ENCODE results near the gene SYNDIG1.

SYNDIG1 gene
- total RNA-seq = 0 reads per million in 3 experiments

DNA sequence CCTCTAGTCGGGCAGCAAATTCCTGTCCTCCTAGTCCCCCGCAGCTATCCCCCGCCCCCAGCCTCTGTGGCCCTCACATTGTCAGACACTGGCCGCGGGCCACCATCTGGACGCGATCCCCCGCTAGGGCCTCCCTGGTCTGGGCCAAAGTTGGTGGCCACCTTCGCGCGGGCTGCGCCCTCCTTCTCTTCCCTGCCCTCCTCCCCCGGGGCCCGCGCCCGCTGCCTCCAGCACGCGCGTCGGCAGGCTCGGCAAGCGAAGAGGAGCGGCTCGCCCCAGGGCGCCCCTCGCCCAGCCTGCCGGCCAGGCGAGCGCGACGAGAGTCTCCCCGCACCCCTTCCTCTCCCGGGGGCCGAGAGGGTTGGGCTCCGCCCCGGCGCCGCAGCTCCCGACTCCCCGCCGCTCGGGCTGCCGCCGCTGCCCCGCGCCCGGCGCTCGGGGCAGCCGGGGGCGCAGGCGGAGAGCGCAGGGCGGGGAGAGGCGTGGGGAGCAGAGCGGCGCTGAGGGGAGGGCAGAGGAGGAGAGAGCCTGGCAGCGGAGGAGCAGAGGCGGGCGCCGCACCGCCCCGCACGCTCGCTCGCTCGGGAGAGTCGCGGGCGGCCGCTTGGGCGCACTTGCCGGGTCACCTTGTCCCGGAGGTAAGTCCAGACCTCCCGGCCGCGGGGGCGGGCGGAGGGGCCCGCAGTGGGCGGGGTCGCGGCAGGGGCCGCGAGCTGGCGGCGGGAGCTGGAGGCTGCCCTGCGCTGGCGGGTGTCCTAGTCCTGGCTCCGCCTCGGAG lies at the start of gene SYNDIG1:
Gene SYNDIG1, plus strand, starts transcription at position 514 of the 778 bp plus-strand sequence. CDS start 73,469 bp downstream, outside the sequence.
- no peak for DNase-seq

DNA sequence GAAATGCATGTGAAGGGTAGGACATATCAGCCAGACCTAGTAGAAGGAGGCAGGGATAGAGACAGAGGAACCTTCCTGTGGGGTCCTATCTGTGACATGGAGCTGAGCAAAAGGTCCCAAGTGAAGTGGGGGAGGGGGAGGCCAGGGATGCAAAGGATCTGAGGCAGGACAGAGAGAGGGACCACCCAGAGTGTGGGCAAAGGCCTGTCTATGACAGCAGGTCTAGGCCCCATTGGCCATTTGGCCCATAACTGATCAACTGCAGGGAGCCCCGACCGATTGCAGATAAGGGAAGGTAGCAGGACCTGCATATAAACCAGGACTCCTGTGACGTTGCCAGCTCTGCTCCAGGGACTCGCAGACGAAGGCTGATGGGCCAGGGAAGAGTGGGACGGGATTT lies 49.6 kb upstream of the SYNDIG1 start:
- DNase-seq = no peak

DNA sequence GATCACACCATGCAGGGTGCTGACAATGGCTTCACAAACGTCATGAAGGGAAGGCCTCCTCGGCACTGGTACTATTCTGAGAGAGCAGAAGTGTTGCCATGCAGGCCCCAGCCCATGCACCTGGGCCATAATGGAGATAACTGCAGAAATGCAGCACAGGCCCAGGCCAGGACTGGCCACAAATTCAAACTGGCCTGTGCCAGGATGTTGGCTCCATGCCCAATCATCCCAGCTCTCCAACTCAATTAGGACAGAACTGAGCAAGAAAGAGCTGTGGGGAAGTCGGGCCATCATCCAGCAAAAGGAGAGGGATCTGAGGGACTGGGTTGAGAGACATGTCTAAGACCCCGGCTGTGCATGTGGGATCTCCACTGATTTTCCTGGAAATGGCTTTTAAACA lies 48.9 kb upstream of the SYNDIG1 start:
- DNase-seq = no peak

DNA sequence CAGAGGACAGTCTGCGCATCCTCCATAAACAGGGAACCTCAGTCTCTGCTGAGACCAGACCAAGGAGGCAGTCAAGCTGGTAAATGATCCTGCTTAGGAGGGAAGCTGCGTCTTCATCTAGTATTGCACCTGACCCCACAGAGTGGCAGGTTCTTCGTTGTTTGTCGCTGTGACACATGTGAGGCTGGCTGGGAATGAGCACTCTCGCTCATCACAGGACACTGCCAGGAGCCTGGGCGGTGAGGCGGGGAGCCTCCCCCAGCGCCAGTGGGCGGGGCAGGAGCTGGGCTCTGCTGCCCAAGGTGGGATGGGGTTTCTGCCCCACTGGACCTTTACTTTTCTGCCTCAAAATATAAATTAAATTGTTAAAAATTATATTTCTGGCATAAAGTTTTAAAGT lies 48.4 kb upstream of the SYNDIG1 start:
- DNase-seq = no peak

DNA sequence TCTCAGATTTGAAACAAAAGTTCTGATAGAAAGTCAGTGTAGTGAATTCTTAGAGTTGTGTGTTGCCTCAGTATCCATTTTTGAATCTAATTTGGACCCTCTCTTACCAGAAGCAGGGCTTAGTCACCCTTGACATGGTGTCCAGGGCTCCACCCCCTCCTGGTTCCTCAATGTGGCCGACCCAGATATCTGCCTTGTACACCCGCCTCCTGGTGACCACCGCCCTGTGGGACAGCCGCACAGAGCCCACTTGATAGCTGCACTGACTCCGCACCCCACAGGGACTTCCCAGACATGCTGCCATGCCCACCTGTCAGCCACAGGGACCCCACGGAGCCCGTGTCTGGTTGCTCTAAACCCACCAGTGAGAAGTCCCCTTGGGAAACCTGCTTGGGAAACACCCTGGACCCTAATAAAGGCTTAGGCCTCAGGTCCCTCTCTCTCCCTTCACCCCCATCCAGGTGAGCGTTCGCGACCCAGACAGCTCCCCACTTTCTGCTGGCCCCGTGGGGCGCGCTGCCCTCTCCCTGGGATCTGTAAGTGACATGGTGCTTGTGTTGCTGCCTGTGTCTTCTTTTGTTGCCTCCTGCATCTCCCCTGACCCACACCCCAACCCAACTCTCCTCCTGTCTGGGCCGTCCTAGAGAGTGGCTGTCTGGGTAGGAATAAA lies 47.2 kb upstream of the SYNDIG1 start:
- DNase-seq = no peak

DNA sequence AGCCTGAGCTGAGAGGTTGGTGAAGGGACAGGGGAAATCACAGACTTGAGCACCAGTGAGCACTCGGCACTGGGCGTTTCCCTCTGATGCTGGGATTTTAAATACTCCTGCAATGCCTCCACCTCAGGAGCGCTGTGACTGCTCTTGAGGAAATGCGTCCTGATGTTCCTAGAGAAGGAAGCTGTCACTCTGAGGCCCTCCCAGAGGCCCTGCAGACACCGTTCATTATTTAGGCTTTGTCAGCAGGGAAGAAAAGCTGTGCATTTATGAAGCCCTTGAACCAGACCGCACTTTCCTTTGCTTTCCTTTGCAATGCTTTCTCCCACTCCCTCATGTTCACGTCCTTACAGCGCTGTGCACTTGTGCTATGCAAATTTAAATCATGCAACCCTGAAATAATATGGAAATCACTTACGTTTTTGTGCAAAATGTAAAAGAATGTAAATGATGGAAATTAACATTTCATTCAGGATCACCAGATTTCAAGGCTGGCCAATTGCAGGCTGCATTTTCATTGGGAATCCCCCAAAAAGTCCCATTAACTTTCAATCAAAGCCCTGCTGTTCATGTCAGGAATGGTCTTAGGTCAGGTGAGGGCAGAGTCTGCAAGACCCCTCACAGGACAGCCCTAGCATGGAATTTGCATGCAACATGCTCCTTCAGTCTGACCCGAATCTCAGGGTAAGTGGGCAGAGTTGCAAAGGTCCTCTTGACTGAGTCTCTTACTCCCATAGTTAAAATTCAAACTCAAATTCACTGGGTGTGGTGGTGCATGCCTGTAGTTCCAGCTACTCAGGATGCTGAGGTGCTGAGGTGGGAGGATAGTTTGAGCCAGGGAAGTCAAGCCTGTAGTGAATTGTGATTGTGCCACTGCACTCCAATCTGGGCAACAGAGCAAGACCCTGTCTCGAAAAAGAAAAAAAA lies 45.8 kb upstream of the SYNDIG1 start:
- no peak for DNase-seq

DNA sequence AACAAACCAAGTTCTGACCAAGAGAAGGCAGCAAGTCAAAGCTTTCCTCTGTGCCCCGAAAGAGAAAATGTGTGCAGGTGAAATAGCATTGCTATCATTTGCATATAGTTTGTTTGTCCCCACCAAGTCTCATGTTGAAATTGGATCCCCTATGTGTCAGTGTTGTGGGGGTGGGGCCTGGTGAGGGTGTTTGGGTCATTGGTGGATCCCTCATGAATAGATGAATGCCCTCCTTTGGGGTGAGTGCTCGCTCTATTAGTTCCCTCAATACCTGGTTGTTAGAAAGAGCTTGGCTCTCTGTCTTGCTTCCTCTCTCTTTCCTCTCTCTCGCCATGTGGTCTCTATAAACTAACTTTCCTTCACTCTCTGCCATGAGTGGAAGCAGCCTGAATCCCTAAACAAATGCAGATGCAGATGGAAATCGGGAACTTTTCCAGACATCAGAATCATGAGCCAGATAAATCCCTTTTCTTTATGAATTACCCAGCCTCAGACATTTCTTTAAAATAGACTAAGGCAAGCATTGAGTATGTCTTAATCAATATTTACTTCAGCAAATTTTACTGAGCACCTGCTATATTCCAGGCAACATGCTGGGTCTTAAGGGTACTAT lies 43.8 kb upstream of the SYNDIG1 start:
- DNase-seq = no peak

DNA sequence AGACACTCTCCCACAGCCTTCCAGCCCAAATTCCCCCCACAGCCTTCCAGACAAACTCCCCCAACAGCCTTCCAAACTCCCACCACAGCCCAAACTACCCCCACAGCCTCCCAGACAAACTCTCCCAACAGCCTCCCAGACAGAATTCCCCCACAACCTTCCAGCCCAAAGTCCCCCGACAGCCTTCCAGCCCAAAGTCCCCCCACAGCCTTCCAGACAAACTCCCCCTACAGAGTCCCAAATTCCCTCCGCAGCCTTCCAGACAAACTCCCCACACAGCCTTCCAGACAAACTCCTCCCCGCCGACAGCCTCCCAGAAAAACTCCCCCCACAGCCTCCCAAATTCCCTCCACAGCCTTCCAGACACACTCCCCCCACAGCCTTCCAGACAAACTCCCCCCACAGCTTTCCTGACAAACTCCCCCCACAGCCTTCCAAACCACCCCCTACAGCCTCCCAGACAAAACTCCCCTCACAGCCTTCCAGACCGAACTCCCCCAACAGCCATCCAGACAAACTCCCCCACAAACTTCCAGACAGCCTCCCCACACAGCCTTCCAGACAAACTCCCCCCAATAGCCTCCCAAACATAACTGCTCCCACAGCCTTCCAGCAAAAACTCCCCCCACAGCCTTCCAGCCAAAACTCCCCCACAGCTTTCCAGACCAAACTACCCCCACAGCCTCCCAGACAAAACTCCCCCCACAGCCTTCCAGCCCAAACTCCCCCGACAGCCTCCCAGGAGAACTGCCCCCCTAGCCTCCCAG lies 38.0 kb upstream of the SYNDIG1 start:
- DNase-seq = no peak

DNA sequence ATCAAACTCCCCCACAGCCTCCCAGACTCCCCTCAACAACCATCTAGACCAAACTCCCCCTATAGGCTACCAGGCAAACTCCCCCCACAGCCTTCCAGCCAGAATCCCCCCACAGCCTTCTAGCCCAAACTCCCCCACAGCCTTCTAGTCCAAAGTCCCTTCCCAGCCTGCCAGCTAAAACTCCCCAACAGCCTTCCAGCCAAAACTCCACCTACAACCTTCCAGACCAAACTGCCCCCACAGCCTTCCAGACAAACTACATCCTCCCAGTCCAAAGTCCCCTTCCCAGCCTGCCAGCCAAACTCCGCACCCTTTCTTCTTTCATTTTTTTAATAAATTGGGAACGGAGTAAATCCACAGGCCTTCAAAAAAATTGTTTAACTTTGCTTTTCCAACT lies 37.4 kb upstream of the SYNDIG1 start:
- no peak for DNase-seq

DNA sequence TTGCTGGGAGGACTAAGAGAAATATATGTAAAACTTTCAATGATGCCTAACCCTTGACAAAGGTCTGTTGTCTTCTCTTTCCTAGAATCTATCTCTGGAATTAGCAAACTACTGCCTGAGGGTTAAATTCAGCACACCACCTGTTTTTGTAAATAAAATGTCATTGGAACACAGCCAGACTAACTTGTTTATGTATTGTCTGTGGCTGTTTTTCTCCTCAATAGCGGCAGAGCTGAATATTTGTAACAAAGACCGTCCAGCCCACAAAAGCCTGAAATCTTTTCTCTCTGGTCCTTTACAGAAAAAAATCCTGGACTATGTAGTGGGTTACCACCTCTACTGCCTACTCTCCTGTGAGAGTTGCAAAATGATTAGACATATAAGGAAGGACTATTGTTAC lies 33.3 kb upstream of the SYNDIG1 start:
- DNase-seq = no peak

DNA sequence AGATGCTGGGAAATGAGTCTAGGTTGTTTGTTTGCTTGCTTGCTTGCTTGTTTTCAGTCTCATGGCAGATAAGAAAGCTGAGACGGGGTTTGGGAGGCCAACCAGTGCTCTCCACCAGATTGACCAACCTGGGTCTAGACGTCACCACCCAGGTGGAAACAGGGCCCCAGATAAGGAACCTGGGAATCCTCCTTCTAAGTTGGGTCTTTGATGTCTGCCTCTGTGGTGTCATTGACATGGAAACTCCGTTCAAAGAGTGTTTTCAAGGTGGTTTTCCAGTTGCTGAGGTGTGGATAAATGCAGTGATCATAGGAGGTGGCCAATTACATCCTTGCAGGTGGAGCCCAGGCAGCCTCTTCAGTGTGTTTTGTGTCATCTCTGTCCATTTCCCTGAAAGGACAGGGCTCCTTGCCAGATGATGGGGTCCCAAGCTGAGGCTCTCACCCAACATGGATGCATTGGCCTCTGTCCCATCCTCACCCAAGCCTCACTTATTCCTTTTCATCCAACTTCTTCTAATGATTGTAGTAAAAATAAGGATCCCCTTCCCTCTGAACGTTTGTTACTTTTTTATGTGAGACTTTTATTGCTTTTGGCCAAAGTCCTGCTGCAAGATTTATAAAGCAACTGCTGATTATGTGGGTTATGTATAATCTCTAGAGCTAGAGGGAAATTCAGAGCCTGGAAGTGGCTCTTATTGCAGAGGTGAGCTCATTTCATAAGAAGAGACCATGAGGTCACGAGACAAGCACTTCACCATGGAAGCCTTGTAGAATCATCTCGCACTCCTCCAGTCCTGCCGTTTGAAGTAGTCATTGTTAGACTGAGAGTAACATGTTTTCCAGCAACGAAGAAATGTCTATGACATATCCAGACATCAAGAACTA lies 32.0 kb upstream of the SYNDIG1 start:
- no peak for DNase-seq

DNA sequence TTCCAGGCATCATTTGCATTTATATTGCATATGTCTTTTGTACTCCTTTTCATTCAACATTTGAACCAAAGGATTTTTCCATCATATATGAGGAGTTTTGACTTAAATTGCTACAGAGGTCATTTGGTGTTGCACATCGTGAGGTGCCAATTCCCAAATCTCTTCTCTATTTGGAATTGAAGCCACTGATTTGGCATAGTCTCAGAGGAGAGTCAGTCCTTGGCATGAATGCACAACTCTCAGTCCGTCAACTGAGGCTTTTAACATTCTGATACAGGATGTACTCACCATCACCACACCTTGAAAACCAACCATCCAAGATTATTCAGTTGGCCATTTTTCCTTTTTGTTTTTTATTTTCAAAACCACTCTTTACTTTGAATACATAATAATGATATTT lies 31.1 kb upstream of the SYNDIG1 start:
- no peak for DNase-seq

DNA sequence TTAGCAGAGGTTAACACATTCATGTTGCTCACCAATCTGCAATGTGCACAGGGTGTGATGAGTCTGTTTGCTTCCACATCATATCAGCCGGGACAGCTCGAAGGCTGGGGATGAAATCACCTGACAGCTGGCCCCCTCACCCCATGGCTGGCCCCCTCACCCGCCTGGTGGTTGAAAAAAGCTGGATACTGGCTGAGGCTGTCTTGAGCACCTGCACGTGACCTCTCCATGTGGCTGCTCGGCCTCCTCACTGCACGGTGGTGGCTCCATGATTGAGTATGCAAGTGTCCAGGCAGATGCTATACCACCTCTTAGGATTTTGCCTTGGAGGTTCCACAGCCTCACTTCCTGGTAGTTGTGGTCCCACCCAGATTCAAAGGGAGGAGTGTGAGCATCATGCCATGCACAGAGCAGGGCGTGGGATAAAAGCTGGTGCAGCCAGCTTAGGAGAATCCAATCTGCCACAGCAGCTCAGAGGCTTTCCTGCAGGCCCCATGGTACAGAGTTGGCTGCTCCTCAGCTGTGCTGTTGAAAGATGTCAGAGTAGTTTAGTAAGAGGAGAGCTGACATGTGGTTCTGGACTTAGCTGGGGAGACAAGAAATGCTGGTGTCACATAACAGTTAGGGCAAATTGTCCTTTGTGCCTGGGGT lies 29.6 kb upstream of the SYNDIG1 start:
- no peak for DNase-seq

DNA sequence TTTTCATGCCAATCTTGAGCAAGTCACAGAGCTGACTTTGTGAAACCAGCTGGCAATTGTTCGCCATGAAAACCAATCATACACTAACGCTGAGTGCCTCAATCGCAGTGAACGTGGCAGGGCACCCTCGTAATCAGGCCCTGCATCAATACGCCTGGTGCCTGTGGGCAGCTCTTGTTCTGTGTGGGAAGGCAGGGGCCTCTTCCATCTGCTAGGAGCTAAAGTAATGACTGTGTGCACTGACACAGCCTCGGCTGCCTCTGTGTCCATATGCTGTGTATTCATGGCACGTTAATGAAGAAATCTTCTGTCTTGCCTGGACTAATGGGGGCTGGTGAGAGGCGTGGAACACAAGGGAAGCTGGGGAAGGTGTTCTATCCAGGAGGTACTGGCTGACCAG lies 27.8 kb upstream of the SYNDIG1 start:
- DNase-seq = no peak

DNA sequence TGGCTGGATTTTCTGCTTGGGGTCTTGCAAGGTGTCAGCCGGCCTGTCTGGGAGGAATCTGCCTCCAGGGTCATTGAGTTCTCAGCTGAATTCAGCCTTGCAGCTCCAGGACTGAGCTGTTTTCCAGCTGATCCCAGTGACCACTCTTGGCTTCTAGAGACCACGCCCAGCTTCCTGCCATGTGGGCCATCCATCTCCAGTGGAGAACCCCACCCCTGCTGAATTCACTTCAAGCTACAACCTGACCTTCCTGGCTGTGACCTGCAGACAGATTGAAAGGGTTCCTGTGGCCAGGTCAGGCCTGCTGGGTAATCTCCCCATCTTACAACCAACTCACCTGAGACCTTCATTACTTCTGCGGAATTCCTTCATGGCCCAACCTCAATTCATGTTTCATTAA lies 26.5 kb upstream of the SYNDIG1 start:
- DNase-seq = no peak

DNA sequence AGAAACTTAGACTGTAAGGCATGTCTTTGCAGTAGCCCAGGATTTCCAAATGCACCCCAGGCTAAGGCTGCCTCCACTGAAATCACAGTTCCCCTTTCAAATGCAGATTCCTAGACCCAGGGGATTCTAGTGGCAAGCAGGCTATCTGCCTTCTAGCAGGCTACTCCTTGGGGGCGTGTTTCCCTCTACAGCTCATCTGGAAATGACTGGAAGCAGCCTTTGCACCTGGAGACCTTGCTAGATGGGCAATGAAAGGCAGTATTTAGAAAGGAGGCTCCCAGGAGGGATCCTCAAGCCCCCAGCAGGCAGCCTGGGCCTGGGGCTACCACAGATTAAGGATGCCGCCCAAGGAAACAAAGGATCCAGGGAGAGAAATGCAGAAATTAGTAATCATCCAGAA lies 26.0 kb upstream of the SYNDIG1 start:
- DNase-seq = no peak

DNA sequence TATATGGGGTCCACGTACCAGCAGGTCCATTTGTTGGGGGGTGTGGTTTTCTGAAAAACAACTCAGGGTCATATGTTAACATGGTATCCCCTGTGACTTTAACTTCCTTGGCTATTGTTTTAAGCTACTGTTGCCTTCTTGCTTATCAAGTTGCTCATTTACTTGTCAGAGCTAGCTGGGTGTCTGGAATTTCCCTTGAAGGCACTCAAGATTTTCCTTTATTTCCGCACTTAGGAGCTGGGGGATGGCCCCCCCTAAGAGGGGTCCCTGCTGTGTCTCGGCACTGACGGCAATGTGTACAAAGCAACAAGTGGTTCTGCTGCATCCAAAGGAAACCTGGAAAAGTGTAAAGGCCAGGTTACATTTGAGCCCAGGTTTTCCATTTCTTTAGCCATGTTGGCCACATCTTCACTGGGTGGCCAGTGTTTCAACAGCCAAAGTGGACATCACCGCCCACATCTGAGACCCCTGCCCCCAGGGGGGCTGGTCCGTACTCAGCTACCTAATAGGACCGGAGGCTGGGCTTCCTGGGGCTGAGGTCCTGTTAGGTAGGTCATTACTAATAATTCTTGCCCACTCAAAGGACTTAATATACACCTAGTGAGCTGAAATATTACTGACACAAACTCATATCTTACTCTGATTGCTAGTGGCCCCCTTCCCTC lies 24.8 kb upstream of the SYNDIG1 start:
- no peak for DNase-seq

DNA sequence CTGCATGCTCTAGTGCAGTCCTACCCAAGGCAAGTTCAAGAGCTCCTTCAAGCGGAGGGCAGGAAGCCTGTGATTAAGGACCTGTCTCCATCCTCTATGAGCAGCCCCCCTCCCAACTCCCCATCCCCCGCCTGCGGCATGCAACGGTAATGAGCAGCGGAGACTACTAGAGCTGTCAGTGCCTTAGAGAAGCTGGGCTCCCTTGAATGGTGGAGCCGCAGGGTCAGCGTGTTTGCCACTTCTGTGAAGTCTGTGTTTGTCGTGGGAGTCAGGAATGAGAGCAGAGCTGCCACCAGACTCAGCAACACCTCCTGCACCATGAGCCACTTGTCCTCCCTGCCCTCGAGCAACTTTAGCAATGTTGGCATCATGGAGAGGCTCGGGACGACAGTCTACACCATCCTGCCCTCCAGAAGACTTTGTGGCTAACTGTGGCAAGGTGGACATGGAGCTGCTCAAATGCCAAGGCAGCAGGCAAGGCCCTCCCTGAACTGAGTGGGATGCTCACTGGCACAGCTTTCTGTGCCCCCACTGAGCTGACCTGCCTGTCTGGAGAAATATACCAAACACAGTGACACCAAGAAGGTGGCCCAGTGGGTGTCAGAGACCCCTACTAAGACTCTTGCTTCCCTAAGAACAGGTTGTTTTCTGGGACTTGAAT lies 23.8 kb upstream of the SYNDIG1 start:
- DNase-seq = no peak

DNA sequence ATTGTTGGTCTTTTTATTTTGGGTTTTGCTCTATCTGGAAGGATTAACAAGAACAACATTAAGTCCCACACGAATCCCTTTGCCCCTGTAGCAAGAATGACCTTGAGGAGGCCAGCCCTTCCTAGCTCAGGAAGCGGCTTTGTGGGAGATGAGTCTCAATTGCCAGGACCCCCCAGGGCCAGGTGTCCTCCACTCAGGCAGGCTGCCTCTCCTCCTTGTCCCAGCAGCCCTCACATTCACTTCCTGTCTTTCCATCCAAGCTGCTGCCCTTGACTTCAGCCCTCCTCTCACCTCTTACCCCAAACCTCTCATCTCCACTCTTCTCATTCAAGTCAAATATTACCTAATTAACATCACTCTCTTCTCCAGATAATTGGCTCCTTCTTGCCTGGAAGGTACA lies 22.6 kb upstream of the SYNDIG1 start:
- DNase-seq = no peak

All from central memory CD4-positive, alpha-beta T cell (primary cell).